ENCODE results near the gene RFPL4AL1. TPM values are rescaled to one million over a fixed set of nuclear protein-coding genes. Genes with fewer than 3 reads are reported as not detected.

RFPL4AL1 gene
- total RNA-seq, 2 experiments from 2014 or later, result not detected

DNA sequence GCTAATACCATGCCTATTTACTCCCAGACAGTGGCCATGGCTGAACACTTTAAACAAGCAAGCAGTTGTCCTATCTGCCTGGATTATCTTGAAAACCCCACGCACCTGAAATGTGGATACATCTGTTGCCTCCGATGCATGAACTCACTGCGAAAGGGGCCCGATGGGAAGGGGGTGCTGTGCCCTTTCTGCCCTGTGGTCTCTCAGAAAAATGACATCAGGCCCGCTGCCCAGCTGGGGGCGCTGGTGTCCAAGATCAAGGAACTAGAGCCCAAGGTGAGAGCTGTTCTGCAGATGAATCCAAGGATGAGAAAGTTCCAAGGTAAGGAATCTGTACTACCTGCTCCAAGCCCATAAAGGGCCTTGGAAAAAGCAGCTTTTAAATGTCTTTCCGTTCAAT, 8.6 kb downstream of the RFPL4AL1 start:
- DNase-seq (peak; percentile 31), ATAC-seq (no peak)
- peaks cover 25% of the 10 kb centered on the region for H3K27me3 Mint-ChIP-seq
- H3K36me3 Mint-ChIP-seq (ENCODE audit: low read depth), result no peaks in the 10 kb centered on the region
- intact Hi-C loops (cut with DNase I, micrococcal nuclease), result no loop called here
- H3K4me3 Mint-ChIP-seq, result no peak overlapping the region
- no peaks in the 10 kb centered on the region for H3K9me3 Mint-ChIP-seq (ENCODE audit: low read depth)
- ChIA-PET CTCF (interaction anchor here (0.5 to 0.7 kb wide), 2 partner anchors 28 to 1356 kb away, joined by 3 read pairs; no protein-coding TSS in a partner anchor), POLR2A (no interaction called here)
- no peaks in the 10 kb centered on the region for H3K4me1 Mint-ChIP-seq
- no peak overlapping the region for H3K27ac Mint-ChIP-seq

DNA sequence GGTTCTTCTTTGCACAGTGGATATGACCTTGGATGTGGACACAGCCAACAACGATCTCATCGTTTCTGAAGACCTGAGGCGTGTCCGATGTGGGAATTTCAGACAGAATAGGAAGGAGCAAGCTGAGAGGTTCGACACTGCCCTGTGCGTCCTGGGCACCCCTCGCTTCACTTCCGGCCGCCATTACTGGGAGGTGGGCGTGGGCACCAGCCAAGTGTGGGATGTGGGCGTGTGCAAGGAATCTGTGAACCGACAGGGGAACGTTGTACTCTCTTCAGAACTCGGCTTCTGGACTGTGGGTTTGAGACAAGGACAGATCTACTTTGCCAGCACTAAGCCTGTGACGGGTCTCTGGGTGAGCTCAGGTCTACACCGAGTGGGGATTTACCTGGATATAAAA, 9.4 kb downstream of the RFPL4AL1 start:
- no peaks in the 10 kb centered on the region for H3K9me3 Mint-ChIP-seq (ENCODE audit: low read depth)
- peaks cover 26% of the 10 kb centered on the region for H3K27me3 Mint-ChIP-seq
- no peak overlapping the region for H3K4me3 Mint-ChIP-seq
- no peak overlapping the region for H3K27ac Mint-ChIP-seq
- no peak for ATAC-seq
- no peak for DNase-seq
- H3K4me1 Mint-ChIP-seq, result no peaks in the 10 kb centered on the region
- intact Hi-C loops (cut with DNase I, micrococcal nuclease), result no loop called here
- H3K36me3 Mint-ChIP-seq (ENCODE audit: low read depth), result no peaks in the 10 kb centered on the region
- CTCF ChIA-PET, result interaction anchor here (0.5 kb wide), 1 partner anchor 29 kb away, joined by 3 read pairs; no protein-coding TSS in a partner anchor
- POLR2A ChIA-PET, result no interaction called here

DNA sequence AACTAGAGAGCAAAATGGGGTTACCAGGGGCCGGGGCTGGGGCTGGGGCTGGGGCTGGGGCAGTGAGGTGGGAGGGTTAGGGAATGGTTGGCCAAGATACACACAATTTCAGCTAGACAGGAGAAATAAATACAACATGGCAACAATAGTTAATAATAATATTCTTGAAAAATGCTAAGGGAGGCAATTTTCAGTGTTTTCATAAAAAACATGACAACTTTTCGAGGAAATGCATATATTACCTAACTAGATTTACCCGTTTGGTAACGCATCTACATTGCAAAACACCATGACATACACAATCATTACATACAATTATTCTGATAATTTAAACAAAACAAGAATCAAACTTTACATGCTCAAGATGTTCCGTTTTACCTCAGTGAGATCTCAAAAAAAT, 12.2 kb downstream of the RFPL4AL1 start:
- ATAC-seq (no peak), DNase-seq (no peak)
- Mint-ChIP-seq H3K4me1 (no peaks in the 10 kb centered on the region), H3K4me3 (no peak overlapping the region), H3K27ac (no peak overlapping the region), H3K36me3 (ENCODE audit: low read depth) (no peaks in the 10 kb centered on the region), H3K9me3 (ENCODE audit: low read depth) (no peaks in the 10 kb centered on the region), H3K27me3 (peaks cover 18% of the 10 kb centered on the region)
- ChIA-PET CTCF (no interaction called here), POLR2A (no interaction called here)
- intact Hi-C loops (cut with DNase I, micrococcal nuclease), result no loop called here

DNA sequence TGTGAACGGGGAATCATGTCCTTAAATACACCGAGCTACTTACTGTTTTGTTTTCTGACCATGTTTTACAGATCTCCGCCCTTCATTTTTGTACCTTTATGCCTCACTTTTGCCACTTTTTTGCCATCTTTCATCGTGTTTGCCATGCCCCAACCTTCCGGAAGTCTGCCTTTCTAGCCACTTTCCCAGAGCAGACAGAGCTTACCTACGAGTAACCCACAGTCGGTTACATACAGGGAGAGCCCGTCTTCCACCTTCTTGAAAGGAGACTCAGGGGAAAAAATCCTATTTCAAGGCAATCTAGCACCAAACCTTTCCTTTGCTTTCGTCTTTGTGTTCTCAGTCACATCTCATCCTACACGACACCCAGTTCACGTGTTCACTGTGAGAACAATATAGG, 26.1 kb downstream of the RFPL4AL1 start:
- ATAC-seq (no peak), DNase-seq (no peak)
- no peaks in the 10 kb centered on the region for H3K4me1 Mint-ChIP-seq
- H3K36me3 Mint-ChIP-seq (ENCODE audit: low read depth), result no peaks in the 10 kb centered on the region
- intact Hi-C loops (cut with DNase I, micrococcal nuclease), result no loop called here
- H3K27me3 Mint-ChIP-seq, result peaks cover 12% of the 10 kb centered on the region
- no peak overlapping the region for H3K4me3 Mint-ChIP-seq
- POLR2A ChIA-PET, result no interaction called here
- no peak overlapping the region for H3K27ac Mint-ChIP-seq
- CTCF ChIA-PET, result interaction anchor here (1.0 to 1.3 kb wide), 2 partner anchors 13 to 14 kb away, joined by 3 to 4 read pairs; no protein-coding TSS in a partner anchor
- H3K9me3 Mint-ChIP-seq (ENCODE audit: low read depth), result peaks cover 1% of the 10 kb centered on the region

DNA sequence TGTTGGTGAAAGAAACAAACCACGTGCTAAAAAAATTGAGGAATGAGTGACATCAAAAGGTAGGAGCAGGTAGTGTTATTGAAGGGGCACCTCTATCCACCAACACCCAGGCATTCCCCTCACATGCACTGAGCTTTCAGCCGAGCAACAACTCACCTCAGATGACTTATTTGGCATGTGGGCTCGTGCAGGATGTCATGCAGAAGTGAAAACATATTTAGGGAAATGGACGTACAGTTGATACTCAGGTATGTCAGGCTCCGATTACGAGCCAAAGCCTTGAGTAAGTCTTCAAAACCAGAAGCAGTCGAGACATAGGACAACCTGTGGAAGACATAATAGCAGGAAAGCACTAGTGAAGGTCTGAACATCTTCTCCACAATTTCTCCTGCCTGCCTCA, 32.5 kb downstream of the RFPL4AL1 start:
- Mint-ChIP-seq H3K27me3 (peaks cover 15% of the 10 kb centered on the region), H3K9me3 (ENCODE audit: low read depth) (peaks cover 10% of the 10 kb centered on the region), H3K27ac (no peak overlapping the region), H3K4me3 (no peak overlapping the region), H3K4me1 (no peaks in the 10 kb centered on the region), H3K36me3 (ENCODE audit: low read depth) (no peaks in the 10 kb centered on the region)
- ChIA-PET POLR2A (no interaction called here), CTCF (interaction anchor here (0.6 kb wide), 1 partner anchor 314 kb away, joined by 3 read pairs; no protein-coding TSS in a partner anchor)
- intact Hi-C loops (cut with DNase I, micrococcal nuclease), result no loop called here
- ATAC-seq (no peak), DNase-seq (no peak)

DNA sequence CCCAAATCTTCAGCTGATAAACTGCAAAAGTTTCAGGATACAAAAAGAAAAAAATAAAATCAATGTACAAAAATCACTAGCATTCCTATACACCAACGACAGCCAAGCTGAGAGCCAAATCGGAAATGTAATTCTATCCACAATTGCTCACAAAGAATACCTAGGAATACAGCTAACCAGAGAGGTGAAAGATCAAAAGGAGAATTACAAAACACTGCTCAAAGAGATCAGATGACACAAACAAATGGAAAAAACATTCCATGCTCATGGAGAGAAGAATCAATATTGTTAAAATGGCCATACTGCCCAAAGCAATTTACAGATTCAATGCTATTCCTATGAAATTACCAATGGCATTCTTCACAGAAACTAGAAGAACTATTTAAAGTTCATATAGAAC, 33.4 kb downstream of the RFPL4AL1 start:
- ATAC-seq, result no peak
- intact Hi-C loops (cut with DNase I, micrococcal nuclease), result no loop called here
- no peak overlapping the region for H3K4me3 Mint-ChIP-seq
- H3K9me3 Mint-ChIP-seq (ENCODE audit: low read depth), result peaks cover 14% of the 10 kb centered on the region
- ChIA-PET CTCF (interaction anchor here (0.6 kb wide), 1 partner anchor 315 kb away, joined by 3 read pairs; no protein-coding TSS in a partner anchor), POLR2A (no interaction called here)
- H3K27me3 Mint-ChIP-seq, result peaks cover 15% of the 10 kb centered on the region
- no peaks in the 10 kb centered on the region for H3K4me1 Mint-ChIP-seq
- no peaks in the 10 kb centered on the region for H3K36me3 Mint-ChIP-seq (ENCODE audit: low read depth)
- no peak overlapping the region for H3K27ac Mint-ChIP-seq
- DNase-seq, result no peak

DNA sequence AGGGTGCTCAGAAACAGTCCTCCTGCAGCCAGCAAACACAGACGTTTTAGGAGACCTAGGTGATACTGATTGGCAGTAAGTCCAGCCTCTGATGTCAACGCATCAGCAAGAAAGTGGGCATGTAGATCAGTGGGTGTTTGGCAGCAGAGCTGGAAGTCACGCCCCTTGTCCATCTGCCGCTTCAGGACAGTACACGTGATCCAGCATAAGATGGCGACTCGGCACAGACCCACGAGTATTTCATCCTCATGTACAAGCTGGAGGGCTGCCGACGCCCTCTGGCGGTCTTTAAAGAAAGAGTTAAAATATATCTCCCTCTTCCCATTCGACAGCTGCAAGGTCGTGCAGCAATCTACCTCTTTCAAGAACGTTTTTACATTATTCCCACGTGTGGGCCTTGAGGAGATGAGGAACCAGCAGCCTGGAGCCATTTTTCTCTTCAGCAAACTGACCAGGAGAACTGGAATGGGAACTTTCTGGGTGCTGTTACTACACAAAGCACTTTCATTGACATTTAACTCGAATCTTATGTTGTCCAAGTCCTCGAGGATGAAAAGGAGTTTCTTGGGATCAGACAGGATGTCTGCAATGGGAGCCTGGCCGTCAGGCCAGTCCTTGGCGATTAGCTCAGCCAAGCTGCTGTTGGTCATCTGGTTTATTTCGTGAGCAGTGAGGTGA, 40.6 kb downstream of the RFPL4AL1 start:
- peaks cover 15% of the 10 kb centered on the region for H3K9me3 Mint-ChIP-seq (ENCODE audit: low read depth)
- H3K27me3 Mint-ChIP-seq, result peaks cover 15% of the 10 kb centered on the region
- no peak overlapping the region for H3K27ac Mint-ChIP-seq
- H3K4me3 Mint-ChIP-seq, result no peak overlapping the region
- H3K4me1 Mint-ChIP-seq, result peaks cover 4% of the 10 kb centered on the region
- intact Hi-C loops (cut with DNase I, micrococcal nuclease), result loop anchor here in 1 of 2 experiments (2.0 to 5.0 kb wide), 2 partner anchors 107 to 293 kb away; no protein-coding TSS in a partner anchor
- peak; percentile 97 for ATAC-seq
- H3K36me3 Mint-ChIP-seq (ENCODE audit: low read depth), result no peaks in the 10 kb centered on the region
- CTCF ChIA-PET, result interaction anchor here (0.6 to 1.6 kb wide), 4 partner anchors 15 to 818 kb away, joined by 3 to 10 read pairs (median 4); no protein-coding TSS in a partner anchor
- peak; percentile 71 for DNase-seq
- POLR2A ChIA-PET, result no interaction called here

DNA sequence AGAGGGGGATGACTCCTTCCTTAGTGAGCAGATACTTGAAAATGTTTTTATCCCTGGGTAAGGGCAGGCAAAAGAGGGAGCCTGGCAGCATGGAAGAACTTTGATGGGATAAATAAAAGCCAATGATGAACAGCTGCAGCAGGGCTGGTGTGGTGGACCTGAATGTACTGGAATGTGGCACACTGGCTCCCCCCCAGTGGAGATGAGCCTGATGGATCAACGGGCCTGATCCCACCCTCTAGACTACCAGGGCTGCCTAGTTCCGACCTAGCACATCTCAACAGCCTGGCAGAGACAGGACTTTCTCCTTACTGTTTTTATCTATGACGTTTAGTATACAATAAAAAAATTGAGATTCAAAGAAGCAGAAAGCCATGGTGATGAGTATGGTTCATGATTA, 42.4 kb downstream of the RFPL4AL1 start:
- CTCF ChIA-PET, result interaction anchor here (1.2 to 1.6 kb wide), 2 partner anchors 12 to 179 kb away, joined by 4 to 10 read pairs; no protein-coding TSS in a partner anchor
- ATAC-seq (no peak), DNase-seq (no peak)
- Mint-ChIP-seq H3K36me3 (ENCODE audit: low read depth) (no peaks in the 10 kb centered on the region), H3K9me3 (ENCODE audit: low read depth) (peaks cover 10% of the 10 kb centered on the region), H3K27ac (no peak overlapping the region), H3K4me1 (peaks cover 4% of the 10 kb centered on the region), H3K27me3 (peaks cover 12% of the 10 kb centered on the region), H3K4me3 (no peak overlapping the region)
- intact Hi-C loops (cut with DNase I, micrococcal nuclease), result no loop called here
- POLR2A ChIA-PET, result no interaction called here

DNA sequence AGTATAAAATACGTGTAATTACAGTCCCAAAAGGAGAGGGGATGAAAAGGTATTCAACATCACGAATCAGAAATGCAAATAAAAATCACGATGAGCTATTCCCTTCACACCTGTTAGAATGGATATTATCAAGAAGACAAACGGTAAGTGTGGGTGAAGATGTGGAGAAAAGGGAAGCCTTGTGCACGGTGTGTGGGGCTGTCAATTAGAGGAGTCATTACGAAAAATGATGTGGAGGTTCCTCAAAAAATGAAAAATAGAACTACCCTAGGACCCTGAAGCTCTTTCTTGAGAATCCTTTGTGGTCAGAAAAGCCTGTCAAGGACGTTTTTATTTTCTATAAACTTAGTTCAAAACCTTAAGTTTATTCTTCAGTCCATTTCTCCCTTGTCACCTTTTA, 43.5 kb downstream of the RFPL4AL1 start:
- ATAC-seq (no peak), DNase-seq (no peak)
- no peak overlapping the region for H3K27ac Mint-ChIP-seq
- no peaks in the 10 kb centered on the region for H3K36me3 Mint-ChIP-seq (ENCODE audit: low read depth)
- POLR2A ChIA-PET, result no interaction called here
- CTCF ChIA-PET, result no interaction called here
- peaks cover 5% of the 10 kb centered on the region for H3K9me3 Mint-ChIP-seq (ENCODE audit: low read depth)
- no peak overlapping the region for H3K4me3 Mint-ChIP-seq
- H3K4me1 Mint-ChIP-seq, result peaks cover 4% of the 10 kb centered on the region
- intact Hi-C loops (cut with DNase I, micrococcal nuclease), result no loop called here
- H3K27me3 Mint-ChIP-seq, result peaks cover 10% of the 10 kb centered on the region

DNA sequence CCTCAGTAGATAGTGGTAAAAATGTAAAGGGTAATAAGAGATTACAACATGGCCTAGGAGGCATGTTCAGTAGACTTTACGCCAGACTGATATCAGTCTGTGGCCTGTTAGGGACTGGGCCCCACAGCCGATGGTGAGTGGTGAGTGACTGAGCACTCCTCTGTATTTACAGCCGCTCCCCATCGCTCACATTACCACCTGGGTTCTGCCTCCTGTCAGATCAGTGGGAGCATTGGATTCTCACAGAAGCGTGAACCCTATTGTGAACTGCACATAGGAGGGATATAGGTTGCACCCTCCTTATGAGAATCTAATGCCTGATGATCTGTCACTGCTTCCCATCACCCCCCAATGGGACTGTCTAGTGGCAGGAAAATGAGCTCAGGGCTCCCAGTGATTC, 45.0 kb downstream of the RFPL4AL1 start:
- ChIA-PET POLR2A (no interaction called here), CTCF (interaction anchor here (0.8 kb wide), 1 partner anchor 708 kb away, joined by 3 read pairs; no protein-coding TSS in a partner anchor)
- Mint-ChIP-seq H3K4me1 (peaks cover 4% of the 10 kb centered on the region), H3K4me3 (no peak overlapping the region), H3K27me3 (peaks cover 10% of the 10 kb centered on the region), H3K36me3 (ENCODE audit: low read depth) (no peaks in the 10 kb centered on the region), H3K9me3 (ENCODE audit: low read depth) (peaks cover 3% of the 10 kb centered on the region), H3K27ac (no peak overlapping the region)
- ATAC-seq (no peak), DNase-seq (no peak)
- intact Hi-C loops (cut with DNase I, micrococcal nuclease), result no loop called here

DNA sequence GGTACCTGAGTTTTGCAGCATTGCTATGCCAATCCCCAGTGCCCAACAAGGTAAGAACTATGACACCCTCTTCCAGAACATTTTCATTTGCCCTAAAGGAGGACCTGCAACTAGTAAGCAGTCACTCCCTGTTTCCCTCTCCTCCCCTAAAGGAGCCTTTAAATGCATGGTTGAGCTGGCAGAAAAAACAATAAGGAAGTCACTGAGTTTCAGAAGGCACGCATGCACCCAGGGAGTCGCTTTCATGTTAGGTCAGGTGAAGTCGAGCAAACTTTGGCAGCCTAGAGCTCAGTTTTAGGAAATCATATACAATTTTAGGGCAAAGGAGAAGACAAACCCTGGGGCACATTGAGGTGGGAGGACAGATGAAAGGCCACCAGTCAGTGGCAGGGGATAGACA, 51.1 kb downstream of the RFPL4AL1 start:
- ChIA-PET CTCF (no interaction called here), POLR2A (no interaction called here)
- Mint-ChIP-seq H3K27me3 (no peaks in the 10 kb centered on the region), H3K9me3 (ENCODE audit: low read depth) (no peaks in the 10 kb centered on the region), H3K4me3 (no peak overlapping the region), H3K4me1 (no peaks in the 10 kb centered on the region), H3K36me3 (ENCODE audit: low read depth) (no peaks in the 10 kb centered on the region), H3K27ac (no peak overlapping the region)
- intact Hi-C loops (cut with DNase I, micrococcal nuclease), result no loop called here
- DNase-seq, result no peak
- ATAC-seq, result no peak

All from activated CD4-positive, alpha-beta T cell treated with anti-CD3 and anti-CD28 coated beads for 36 hours (primary cell).